KOPT-K1 (cell line): Measurements from ENCODE around the gene TMEM181.
A peak's percentile ranks its signal among the peaks of the same experiment; 100 is the strongest.
"Not testable (repeated sequence)": the region's sequence is repeated elsewhere in the genome, so short reads cannot be mapped to it uniquely, and the experiment has no call there.

Experiments
- H3K27ac ChIP-seq: fragments of 200-600 bp; sonication (generic); 2 replicates; pipeline ENCODE4 v1.5.1; 2016; ENCODE audit warnings: antibody characterized with exemption, mild to moderate bottlenecking, low read depth, low read length; ENCODE audit not compliant: poor library complexity, severe bottlenecking
- H3K36me3 ChIP-seq: fragments of 200-600 bp; sonication (generic); 2 replicates; pipeline ENCODE4 v1.5.1; 2017; ENCODE audit warnings: antibody characterized with exemption, mild to moderate bottlenecking, low read length, moderate library complexity; ENCODE audit not compliant: insufficient read depth
- H3K9me3 ChIP-seq: fragments of 200-600 bp; sonication (generic); 2 replicates; pipeline ENCODE4 v1.5.1; 2017; ENCODE audit warnings: antibody characterized with exemption, low read length, mild to moderate bottlenecking; ENCODE audit not compliant: insufficient read depth, poor library complexity, severe bottlenecking

The TMEM181 gene

GRCh38 chr6:158639056-158639455 is 79.2 kb downstream of the TMEM181 start:
- peaks cover 51% of the 10 kb centered on the region for H3K36me3 ChIP-seq
- no peak overlapping the region for H3K27ac ChIP-seq
- H3K9me3 ChIP-seq = no peaks in the 10 kb centered on the region

GRCh38 chr6:158640519-158640918 is 80.6 kb downstream of the TMEM181 start:
- Histone ChIP-seq H3K36me3 (peaks cover 46% of the 10 kb centered on the region), H3K9me3 (no peaks in the 10 kb centered on the region), H3K27ac (no peak overlapping the region)

GRCh38 chr6:158642097-158642601 is 82.3 kb downstream of the TMEM181 start:
- no peaks in the 10 kb centered on the region for H3K9me3 ChIP-seq
- H3K27ac ChIP-seq = no peak overlapping the region
- H3K36me3 ChIP-seq = peaks cover 31% of the 10 kb centered on the region

GRCh38 chr6:158643836-158644230 is 83.9 kb downstream of the TMEM181 start:
- Histone ChIP-seq H3K9me3 (no peaks in the 10 kb centered on the region), H3K36me3 (peaks cover 24% of the 10 kb centered on the region), H3K27ac (peak overlapping the region; percentile 74)

- Histone ChIP-seq H3K36me3 (peaks cover 20% of the 10 kb centered on the region), H3K27ac (peak within 1 kb of the TSS; percentile 74), H3K9me3 (no peaks in the 10 kb centered on the region)
Observed at GRCh38 chr6:158644231-158645063, 84.6 kb downstream of the TMEM181 start, which contains the start of gene DYNLT1. Gene DYNLT1, minus strand, starts transcription at chr6:158644743. Its CDS starts 35 bp downstream, at chr6:158644708.

- H3K36me3 ChIP-seq = peaks cover 11% of the 10 kb centered on the region
- peak overlapping the region; percentile 74 for H3K27ac ChIP-seq
- H3K9me3 ChIP-seq = no peaks in the 10 kb centered on the region
Observed at GRCh38 chr6:158645064-158646022, 85.5 kb downstream of the TMEM181 start.

GRCh38 chr6:158646023-158646910 is 86.4 kb downstream of the TMEM181 start:
- Histone ChIP-seq H3K36me3 (peaks cover 6% of the 10 kb centered on the region; the same call in 1 of the 2 replicates), H3K9me3 (no peaks in the 10 kb centered on the region), H3K27ac (no peak overlapping the region)

GRCh38 chr6:158647501-158647900 is 87.6 kb downstream of the TMEM181 start:
- H3K9me3 ChIP-seq = no peaks in the 10 kb centered on the region

GRCh38 chr6:158648682-158649131 is 88.8 kb downstream of the TMEM181 start:
- Histone ChIP-seq H3K9me3 (no peaks in the 10 kb centered on the region), H3K36me3 (no peaks in the 10 kb centered on the region), H3K27ac (no peak overlapping the region)

More at GRCh38 chr6:158647501-158647900, 87.6 kb downstream of the TMEM181 start:
- Histone ChIP-seq H3K36me3 (peaks cover under 1% of the 10 kb centered on the region; the same call in 1 of the 2 replicates), H3K27ac (no peak overlapping the region)

- no peaks in the 10 kb centered on the region for H3K36me3 ChIP-seq
- no peaks in the 10 kb centered on the region for H3K9me3 ChIP-seq
- no peak within 1 kb of the TSS for H3K27ac ChIP-seq
Observed at GRCh38 chr6:158649289-158650143, 89.6 kb downstream of the TMEM181 start, which contains the start of gene SYTL3. Gene SYTL3, plus strand, starts transcription at chr6:158650054. Its CDS starts 13,215 bp downstream, at chr6:158663269.

GRCh38 chr6:158651981-158652737 is 92.3 kb downstream of the TMEM181 start:
- not testable (repeated sequence) for H3K9me3 ChIP-seq

GRCh38 chr6:158653577-158654354 is 93.9 kb downstream of the TMEM181 start:
- H3K9me3 ChIP-seq = no peaks in the 10 kb centered on the region
- H3K36me3 ChIP-seq = no peaks in the 10 kb centered on the region
- H3K27ac ChIP-seq = no peak overlapping the region

More at GRCh38 chr6:158651981-158652737, 92.3 kb downstream of the TMEM181 start:
- not testable (repeated sequence) for H3K27ac ChIP-seq, H3K36me3 ChIP-seq
